ENCODE measurements around the gene IDS.
A peak's percentile ranks its signal among the peaks of the same experiment; 100 is the strongest.
"Not testable (repeated sequence)": the region's sequence is repeated elsewhere in the genome, so short reads cannot be mapped to it uniquely, and the experiment has no call there.

Gene IDS

DNA sequence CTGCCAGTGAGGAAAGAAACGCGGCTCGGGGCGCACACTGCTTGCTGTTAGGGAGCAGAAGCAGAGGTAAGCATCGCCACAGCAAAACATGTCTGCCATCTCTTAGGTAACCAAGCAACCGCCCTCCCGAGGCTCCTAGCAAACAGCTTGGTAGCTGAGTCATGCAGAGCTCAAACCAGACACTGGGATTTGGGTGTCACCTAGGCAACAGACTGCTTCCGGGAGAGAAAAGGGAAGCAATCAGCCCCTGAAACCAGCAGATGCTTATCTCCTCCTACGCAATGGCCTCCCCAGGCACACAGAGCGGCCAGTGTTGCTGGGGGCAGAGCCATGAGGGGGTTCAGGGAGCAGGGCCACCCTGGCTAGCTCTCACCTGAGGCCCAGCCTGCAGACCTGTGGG, 1.7 kb downstream of the IDS start:
- peak in 5 of 10 donors; percentile 26 to 90 (median 59) for DNase-seq
- intact Hi-C loops (cut with DNase I), result not testable (repeated sequence)

DNA sequence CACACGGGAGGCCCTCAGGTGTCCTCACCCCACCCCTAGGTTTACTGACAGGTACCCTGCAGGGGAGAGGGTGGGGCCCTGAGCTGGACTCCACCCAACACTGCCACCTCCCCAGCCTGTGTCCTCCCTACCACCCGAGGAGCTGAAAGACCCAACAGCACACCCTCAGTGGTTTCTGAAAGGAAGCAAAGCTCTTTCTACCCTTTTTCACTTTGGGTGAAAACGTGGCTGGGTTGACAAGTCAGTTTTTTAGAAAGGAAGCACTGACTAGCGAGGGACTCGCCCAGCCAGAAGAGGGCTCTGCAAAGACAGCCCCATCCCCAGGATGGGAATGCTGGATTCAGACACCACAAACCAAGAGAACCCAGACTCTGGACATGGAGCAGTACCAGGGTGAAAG, 2.2 kb downstream of the IDS start:
- intact Hi-C loops (cut with DNase I); DNase-seq: not testable (repeated sequence)

DNA sequence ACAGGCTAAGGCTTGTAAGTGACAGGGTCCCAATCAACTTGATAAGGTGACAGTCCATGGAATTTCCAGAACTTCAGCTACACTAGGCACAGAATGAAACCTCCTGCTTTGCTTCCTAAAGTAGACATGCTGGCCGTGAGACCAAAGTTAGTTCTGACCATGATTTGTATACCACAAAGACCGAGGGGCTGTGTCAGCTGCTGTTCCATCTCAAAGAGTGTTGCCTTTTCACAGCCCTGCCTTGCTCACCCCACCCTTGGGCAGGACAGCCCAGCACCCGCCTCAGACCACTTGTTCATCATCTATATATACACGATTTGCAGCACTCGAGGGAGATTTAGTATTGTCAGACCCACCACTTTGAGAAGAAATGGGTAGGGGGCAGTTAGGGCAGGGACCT, 5.3 kb downstream of the IDS start:
- DNase-seq, result no peak
- intact Hi-C loops (cut with DNase I), result no loop called here

DNA sequence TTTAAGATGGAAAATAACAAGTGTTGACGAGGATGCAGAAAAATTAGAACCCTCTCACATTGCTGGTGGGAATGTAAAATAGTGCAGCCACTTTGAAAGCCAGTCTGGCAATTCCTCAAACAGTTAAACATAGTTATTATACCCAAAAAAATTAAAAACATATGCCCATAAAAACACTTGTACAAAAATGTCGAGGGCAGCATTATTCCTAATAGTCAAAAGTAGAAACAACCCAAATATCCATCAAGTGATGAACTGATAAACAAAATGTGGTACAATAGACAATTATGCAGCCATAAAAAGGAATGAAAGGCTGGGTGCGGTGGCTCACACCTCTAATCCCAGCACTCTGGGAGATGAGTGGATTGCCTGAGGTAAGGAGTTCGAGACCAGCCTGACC, 6.3 kb downstream of the IDS start:
- intact Hi-C loops (cut with DNase I), result no loop called here
- no peak for DNase-seq

DNA sequence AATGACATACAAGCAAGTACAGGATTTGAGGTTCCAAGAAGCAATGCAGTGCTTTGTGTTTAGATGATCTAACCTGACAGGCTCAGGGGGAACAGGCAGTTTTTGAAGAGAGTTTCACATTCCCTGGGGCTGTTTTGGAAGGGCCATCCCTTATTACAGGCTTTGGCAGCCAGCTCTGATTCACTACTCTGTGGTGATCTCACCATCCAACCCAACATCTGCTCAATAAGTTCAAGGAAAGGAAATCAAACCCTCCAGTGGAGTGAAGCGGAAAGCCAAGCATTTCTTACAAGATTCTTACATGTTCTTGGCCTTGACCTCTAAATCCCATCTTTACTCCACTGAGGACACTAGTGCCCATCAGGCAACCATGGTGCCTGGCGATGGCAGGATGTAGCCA, 7.5 kb downstream of the IDS start:
- DNase-seq, result no peak
- intact Hi-C loops (cut with DNase I), result no loop called here

DNA sequence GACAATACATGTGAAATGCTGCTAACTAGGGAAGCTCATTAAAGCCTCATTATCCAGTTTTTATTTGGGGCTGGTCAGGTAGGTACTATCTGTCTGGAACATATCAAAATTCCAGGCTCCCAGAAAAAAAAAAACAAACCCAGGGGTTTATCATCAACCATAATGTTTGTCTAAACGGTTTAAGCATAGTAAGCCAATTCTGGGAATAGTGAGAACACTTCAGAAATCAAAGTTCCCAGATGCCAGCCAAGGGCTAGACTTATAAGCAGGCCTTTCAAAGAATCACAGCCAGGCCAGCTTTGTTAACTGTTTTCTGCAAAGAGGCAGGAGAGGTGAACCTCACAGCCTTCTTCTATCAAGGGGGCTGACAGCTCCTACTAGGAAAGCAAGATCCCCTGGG, 8.1 kb downstream of the IDS start:
- no peak for DNase-seq
- intact Hi-C loops (cut with DNase I), result no loop called here

DNA sequence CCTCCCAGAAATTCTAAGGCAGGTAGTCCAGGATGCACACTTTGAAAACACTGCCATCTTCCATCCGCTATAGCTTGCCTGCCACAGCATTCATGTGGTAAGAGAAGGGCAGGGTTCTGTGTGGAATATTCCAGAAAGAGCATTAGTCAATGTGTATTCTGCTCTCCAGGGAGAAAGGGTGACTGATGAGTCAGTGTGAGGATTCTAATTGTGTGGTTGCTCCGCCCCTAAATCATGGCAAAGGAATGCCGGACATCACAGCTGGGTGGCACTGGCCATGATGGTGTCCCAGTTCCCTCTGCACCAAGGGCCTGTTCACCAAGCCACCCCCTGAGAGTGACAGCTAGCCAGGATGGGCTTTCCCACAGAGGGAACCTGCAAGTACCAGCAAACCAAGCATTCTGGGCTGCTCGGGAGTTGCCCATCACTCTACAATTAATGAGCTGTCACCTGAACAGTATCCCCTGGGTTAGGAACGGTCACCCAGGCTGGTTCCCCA, 9.5 kb downstream of the IDS start:
- DNase-seq, result no peak
- intact Hi-C loops (cut with DNase I), result no loop called here

DNA sequence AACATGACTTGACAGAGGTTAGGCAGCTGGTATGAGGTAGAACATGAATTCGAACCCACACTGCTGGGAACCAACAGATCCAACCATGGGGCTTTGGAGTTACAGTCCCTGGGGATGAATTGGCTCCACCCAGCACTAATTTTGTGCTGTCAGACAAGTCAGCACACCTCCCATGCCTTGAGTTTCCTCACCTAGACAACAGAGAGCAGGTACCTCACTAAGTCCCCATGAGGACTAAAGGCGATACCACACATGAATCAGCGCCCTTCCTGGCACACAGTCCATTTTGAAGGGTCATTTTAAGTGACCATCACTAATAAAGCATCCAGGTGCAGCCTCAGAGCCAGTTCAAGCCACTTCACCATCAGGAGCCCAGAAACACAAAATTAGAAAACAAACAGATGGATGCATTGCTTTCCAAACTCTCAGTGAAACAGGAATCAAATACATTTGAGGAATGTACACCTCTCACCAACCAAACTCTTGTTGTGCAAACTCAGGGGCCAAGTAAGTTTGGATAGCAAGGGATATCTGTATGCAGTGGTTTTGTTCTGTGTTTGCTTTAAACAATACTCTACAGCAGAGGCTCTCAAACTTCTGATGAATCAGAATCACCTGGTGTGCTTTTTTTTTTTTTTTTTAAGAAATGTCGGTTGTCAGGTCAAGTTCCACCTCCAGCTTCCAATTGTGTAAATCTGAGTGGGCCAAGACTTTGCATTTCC, 10.1 kb downstream of the IDS start:
- intact Hi-C loops (cut with DNase I), result no loop called here
- no peak for DNase-seq

DNA sequence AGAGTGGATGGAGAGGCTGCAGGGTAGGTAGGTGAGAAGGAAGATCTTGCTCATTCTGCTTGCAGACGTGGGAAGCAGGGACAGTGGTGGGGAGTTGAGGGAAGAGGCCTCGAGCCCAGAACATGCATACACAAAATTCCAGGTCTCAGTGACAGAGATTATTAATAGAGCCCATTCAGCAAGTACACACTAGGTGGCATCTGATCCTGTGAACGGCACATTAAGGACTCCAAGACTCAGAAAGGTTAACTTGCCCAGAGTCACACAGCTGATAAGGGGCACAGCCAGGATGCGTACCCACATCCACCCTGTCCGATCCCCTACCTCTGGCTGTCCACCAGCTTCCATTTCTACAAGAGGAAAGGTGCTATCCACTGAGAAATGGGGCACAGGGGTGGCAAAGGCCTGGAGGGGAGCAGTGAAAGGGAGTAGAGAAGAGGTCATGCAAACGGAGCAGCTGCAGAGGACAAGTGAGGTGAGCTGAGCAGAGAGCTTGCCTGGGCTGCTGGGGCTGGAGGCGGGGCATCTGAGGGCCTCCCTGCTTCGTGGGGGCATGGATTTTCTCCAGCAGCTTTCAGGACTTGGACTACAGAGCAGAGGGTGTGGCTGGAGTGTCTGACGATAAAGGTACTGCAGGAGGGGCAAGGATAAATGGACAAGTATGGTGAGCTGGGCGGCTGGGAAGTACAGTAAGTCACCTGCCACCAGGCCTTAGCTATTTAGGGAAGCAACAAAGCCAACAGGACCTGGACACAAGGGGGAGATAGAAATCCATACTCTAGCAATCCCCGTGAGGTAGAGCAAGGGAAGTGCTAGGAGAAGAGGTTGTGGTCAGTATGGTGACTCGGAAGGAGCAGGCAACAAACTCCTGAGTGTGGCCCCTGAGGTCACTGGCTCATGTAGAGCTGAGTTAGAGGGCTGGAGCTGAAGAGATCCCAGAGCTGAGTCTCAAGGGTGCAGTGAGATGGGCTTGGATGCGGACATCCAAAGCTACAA, 11.2 kb downstream of the IDS start:
- intact Hi-C loops (cut with DNase I), result no loop called here
- DNase-seq, result no peak

DNA sequence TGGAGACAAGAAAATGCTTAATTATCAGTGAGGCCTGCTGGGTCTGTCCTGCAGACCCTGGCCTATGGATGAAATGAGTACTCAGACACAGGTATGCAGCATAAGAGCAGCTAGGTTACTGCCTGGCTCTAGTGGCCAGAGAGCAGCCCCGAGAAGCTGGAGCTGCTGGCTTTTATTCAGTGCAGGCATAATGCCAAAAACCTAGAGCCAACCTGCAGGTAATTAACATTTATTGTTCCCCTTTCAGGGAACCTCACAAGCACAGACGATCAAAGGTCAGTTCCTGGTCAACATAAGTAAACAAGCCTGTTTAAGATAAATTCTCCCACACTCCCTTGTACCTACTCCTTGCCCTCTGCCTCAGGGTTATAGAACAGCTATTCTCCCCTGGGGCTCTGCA, 13.3 kb downstream of the IDS start:
- intact Hi-C loops (cut with DNase I), result no loop called here

DNA sequence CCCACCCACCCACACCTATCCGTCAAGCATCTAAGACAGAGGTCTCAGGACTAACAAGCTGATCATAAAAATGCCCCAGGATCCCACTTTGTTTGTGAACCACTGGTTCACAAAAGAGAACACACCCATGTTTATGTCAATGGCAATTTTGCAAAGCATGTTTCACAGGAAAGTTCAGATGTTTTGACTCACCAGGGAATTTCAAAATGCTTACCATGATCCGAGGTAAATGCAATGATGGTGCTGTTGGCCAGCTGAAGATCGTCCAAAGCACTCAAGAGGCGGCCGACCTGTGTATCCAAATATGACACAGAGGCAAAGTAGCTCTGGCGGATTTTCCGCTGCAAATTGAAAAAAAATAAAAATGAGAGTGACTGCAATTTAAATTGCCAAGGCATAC, 15.0 kb downstream of the IDS start:
- no peak for DNase-seq
- intact Hi-C loops (cut with DNase I), result no loop called here

More for the DNA sequence above, 13.3 kb downstream of the IDS start:
- no peak for DNase-seq

DNA sequence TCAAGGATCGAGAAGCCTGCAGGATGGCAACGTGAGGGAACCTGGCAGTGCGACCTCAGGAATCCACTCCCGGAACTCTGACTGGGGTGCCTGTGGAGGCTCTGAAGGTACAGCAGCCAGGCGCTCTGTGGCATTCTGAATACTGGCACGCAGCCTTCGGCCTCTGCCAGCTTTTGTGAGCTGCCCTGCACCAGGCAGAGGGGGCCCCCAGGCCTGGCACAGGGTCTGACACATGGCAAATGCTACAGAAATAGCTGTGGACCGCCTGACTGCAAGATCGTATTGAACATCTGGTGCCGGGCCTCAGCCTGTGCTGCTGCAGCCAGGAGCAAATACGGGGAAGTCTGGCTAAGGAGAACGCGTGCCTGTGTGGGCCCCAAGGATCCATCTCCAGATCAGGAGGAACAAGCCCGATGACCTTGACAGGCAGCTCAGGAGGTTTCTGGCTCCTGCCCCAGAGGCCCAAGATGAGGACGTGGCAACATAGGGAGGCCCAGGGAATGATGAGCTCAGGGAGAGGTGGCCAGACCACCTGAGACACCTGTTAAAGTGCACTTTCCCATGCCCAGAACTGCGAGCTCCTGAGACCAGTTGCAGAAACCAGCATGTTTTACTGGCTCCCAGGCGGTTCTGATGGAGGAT, 16.6 kb downstream of the IDS start:
- peak in 1 of 10 donors; percentile 80 for DNase-seq
- intact Hi-C loops (cut with DNase I), result not testable (repeated sequence)

DNA sequence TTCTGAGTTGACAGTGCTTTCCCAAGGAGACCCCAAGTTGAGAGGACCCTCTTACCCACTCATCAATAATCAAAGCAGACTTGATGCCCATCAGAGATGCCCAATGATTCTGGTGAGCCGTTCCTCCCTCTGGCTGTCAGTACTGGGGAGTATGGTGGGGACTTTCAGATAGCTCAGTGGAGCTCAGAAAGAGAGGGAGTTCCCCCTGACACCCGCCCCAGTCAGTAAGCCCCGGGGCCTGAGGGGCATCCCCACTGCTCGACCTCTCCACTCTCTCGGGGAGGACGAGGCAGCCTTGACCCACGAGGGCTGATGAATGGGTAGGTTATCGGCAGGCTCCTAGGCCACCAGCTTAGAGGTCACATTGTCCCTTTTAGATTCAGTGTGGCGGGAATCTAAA, 17.1 kb downstream of the IDS start:
- DNase-seq; intact Hi-C loops (cut with DNase I): not testable (repeated sequence)

DNA sequence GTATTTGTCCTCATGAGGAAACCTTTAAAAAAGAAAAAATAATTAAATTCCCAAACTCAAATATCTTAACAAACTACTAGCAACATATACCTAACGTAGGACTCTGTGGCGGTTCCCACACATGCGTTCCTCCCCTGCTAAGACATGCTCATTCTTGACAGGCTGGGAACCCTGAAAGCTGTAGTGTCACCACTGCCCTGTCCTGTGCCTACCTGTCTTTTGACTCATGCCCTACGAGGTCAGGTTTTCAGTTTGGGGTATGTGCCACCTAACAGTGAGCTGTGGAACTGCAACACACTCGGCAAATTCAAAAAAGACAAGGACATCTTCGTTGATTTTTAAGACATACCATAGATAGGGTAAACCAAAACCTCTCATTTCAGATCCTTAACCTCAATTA, 17.8 kb downstream of the IDS start:
- intact Hi-C loops (cut with DNase I), result no loop called here
- no peak for DNase-seq

DNA sequence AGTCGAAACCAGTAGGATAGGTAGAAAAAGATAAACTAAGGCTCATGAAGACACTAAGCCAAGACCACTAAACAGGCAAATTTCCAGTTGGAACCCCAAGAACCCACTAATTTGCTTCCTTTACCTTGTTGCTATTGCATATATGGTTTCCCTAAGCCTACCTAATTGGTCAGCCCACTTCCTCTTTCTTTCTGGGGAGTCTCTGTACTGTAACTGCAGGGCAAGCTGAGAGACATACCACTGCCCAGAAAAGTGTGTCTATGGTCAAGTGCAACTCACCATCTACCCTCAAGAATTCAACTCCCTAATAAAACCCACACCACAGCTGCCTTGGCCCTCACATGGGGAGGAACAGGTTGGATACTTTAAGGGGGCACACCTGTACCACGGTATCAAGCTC, 28.6 kb downstream of the IDS start:
- no peak for DNase-seq
- intact Hi-C loops (cut with DNase I), result loop anchor here (10.0 kb wide), 1 partner anchor 1342 kb away; no protein-coding TSS in a partner anchor

DNA sequence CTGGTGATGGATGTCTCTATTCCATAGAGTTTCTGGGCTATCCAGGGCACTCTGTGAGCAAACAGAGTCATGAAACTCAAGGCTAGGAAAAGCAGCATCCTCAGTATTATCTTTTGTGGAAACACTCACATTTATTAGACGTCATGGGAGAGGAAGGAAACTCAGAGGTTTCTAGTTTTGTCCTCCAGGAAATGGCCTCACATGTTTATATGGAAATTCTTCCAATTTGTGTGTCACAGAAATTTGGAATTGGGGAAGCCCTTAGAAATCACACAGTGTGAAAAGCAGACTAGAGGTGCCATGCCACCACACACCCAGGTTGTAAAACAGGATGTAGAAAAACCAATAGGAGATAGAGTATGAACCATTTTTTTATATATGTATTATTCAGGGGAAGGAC, 31.1 kb downstream of the IDS start:
- no peak for DNase-seq
- intact Hi-C loops (cut with DNase I), result loop anchor here (5.0 to 10.0 kb wide), 2 partner anchors 1339 to 1422 kb away; no protein-coding TSS in a partner anchor

DNA sequence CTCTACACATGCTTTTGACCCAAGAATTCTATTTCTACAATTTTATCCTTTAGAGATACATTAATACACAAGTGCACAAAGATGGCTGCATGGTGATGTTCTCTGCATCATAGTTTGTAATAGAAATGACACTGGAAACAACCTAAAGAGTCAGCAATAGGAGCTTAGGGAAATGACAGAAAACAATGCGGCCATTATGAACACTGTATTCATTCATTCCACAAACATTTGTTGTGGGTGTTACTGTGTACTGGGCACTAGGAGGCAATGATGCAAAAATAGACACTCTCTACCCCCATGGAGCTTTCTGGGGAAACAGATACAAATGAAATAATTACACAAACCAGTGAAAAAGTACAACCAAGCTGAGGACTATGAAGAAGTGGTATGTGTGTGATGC, 32.0 kb downstream of the IDS start:
- no peak for DNase-seq
- intact Hi-C loops (cut with DNase I), result loop anchor here (5.0 to 10.0 kb wide), 2 partner anchors 1338 to 1421 kb away; no protein-coding TSS in a partner anchor

DNA sequence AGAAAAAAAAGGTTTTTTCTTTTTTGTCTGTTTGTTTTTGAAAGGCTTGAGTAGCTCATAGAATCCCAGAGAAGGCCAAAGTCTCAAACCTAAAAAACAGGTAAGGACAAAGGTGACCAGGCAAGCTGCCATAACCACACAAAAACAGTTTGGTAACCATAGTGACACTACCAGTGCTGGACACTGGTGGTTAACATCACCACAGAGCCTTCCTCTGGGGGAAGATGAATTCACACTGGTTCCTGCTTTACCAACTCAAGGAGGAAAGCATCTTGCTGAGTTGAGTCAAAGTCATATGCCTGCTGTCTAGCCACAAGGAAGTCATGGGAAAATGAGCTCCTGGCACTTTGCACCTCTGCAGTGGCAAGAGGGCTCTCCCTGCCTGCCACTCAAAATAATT, 32.5 kb downstream of the IDS start:
- intact Hi-C loops (cut with DNase I), result loop anchor here (5.0 to 10.0 kb wide), 2 partner anchors 1338 to 1420 kb away; no protein-coding TSS in a partner anchor
- DNase-seq, result no peak

DNA sequence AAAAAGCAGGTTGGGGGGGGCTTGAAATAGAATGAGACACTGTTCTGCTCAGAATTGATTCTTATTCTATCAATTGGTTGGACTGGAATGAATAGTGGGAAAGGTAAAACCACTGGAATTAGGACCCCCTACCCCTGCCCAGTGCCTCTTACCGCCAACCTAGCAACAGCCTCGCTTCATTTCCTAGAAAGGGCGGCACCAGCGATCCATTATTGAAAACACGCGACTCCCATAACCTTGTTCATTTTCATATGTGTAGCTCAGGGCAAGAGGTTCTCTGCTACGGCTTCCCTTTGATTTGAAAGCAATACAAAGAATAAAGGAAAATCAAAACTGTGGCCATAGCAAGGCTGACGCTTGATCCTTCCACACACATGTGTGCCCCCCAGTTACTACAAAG, 33.7 kb downstream of the IDS start:
- intact Hi-C loops (cut with DNase I), result loop anchor here (5.0 to 10.0 kb wide), 2 partner anchors 1337 to 1419 kb away; no protein-coding TSS in a partner anchor
- no peak for DNase-seq

DNA sequence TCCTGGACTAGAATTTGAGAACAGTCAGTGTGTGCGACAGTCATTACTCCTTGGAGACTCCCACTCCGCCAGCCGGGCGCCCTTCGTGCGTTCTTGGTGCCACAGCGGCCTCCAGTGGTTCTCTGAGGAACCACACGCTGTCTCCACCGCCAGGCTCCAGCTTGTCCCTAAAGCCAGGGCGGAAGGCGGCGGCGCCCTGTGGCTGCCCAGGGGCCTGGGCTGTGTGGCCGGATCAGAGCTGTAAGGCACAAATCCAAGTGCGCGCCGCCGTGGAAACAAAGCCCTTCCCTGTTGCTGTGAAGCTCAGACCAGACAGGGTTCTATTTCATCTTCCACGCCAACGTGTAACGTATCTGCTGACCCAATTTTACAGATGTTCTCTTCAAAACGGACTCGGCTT, 34.2 kb downstream of the IDS start:
- DNase-seq, result peak; percentile 70 to 98 (median 82)
- intact Hi-C loops (cut with DNase I), result loop anchor here (5.0 to 10.0 kb wide), 2 partner anchors 1336 to 1419 kb away; no protein-coding TSS in a partner anchor

DNA sequence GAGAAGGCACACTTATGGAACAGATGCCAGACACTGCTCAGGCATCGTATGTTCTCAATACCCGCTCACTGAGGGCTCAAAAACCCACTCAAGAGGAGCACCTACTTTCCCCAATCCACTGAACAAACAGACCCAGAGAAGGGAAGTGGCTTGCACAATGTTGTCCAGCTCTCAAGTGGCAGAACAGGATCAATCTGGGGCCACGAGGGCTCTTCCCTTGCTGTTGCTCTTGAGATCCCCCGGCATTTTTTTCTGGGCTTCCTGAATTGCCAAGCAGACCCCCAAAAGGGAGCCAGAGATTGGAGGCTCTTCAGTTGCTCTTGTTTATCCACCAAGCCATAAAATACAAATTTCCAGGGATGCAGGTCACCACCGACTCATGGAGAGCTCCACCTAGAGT, 35.7 kb downstream of the IDS start:
- no peak for DNase-seq
- intact Hi-C loops (cut with DNase I), result no loop called here

All from posterior cingulate gyrus (tissue), 11 donors.